ENCODE measurements around the gene SMIM36.
A peak's percentile ranks its signal among the peaks of the same experiment; 100 is the strongest.

DNA sequence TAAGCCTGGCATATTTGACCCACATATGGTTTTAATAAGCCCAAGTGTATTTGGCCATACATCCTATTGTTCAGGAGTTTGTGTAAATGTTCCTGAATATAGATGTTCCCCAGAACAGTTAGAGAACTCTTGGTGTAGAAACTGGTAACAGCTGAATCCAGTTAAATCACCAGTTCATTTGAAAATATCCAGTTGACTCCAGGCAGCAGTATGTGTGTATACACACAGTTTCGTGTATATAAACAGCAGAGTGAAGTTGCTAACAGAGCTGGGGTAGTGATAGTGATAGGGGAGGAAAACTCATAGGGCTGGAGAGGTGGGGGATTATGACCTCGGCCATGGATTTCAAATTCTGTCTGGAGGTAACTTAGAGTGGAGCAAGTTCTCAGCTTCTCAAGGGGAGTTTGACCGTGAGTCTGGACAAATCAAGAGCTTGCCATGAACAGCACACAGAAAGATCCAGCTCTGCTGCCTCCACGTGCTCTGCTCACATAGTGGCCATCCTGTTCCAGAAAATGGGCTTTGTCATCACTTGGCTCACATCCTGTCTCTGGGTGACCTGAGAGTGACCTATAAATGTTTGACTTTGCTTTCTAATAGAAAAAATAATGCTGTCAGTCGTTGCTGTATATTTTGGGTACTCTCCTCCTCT, 59.0 kb downstream of the SMIM36 start:
- TF ChIP-seq POLR2A (IDR thresholded peaks at IDR 0.05; ENCODE audit: low read length) (peak; percentile 28), GATA1 (IDR thresholded peaks at IDR 0.05; ENCODE audit: low read depth, low read length) (no peak)

Measured in erythroblast (primary cell).